Melanocyte of skin (primary cell): ENCODE results near the gene C1QL4. TPM values are rescaled to one million over a fixed set of nuclear protein-coding genes. Genes with fewer than 3 reads are reported as not detected.

Source experiments
- total RNA-seq, 2 donors: library from RNA; depleted of rRNA; stranded (reverse); fragments of >200 nt; gene quantifications; 2 replicates each; pipeline ENCODE4 v1.2.3, GENCODE V29; 2012

The C1QL4 gene
- under 1 TPM in 1 of 2 donors, not detected in 1; under 0.01 TPM for total RNA-seq

GRCh38 chr12:49336645-49337584 lies at the start of gene C1QL4:
Gene C1QL4, minus strand, starts transcription at chr12:49337188. Its CDS starts 711 bp downstream, at chr12:49336477.

GRCh38 chr12:49367381-49368239 lies 30.6 kb upstream of the C1QL4 start, which contains the start of gene SPATS2:
Gene SPATS2, plus strand, starts transcription at chr12:49367462. Its CDS starts 93,551 bp downstream, at chr12:49461013.

GRCh38 chr12:49346659-49347310 lies 9.8 kb upstream of the C1QL4 start, which contains the start of gene DNAJC22:
Gene DNAJC22, plus strand, starts transcription at chr12:49346888. Its CDS starts 1,985 bp downstream, at chr12:49348873.

GRCh38 chr12:49322708-49323523 lies 14.1 kb downstream of the C1QL4 start, which contains the start of gene TROAP:
Gene TROAP, plus strand, starts transcription at chr12:49323255. Its CDS starts 354 bp downstream, at chr12:49323609.

GRCh38 chr12:49295082-49295936 lies 41.7 kb downstream of the C1QL4 start, which contains the start of gene PRPH:
Gene PRPH, plus strand, starts transcription at chr12:49295147. Its CDS starts 54 bp downstream, at chr12:49295201.

Other genes starting within 250 kb of the C1QL4 start
- gene DHH, start 242.4 kb downstream of the C1QL4 start, total RNA-seq: under 1 TPM; under 0.01 to 0.33 TPM
- gene LMBR1L, start 226.3 kb downstream of the C1QL4 start, total RNA-seq: 10 to 100 TPM; 32.3 to 42.3 TPM
- 1,000 to 10,000 TPM; 1,307 to 3,075 TPM for gene TUBA1B, start 205.8 kb downstream of the C1QL4 start, total RNA-seq
- 100 to 1,000 TPM; 525 to 648 TPM for gene TUBA1A, start 148.1 kb downstream of the C1QL4 start, total RNA-seq
- 100 to 1,000 TPM; 341 to 945 TPM for gene TUBA1C, start 72.1 kb downstream of the C1QL4 start, total RNA-seq
- gene PRPH, start 42.0 kb downstream of the C1QL4 start, total RNA-seq: not detected
- gene TROAP, start 13.9 kb downstream of the C1QL4 start, total RNA-seq: 10 to 100 TPM; 26.8 to 45.0 TPM
- 1 to 10 TPM; 1.7 to 5.3 TPM for gene DNAJC22, start 9.7 kb upstream of the C1QL4 start, total RNA-seq
- 10 to 100 TPM; 24.8 to 35.0 TPM for gene SPATS2, start 30.3 kb upstream of the C1QL4 start, total RNA-seq
- gene KCNH3, start 201.8 kb upstream of the C1QL4 start, total RNA-seq: not detected
- gene MCRS1, start 231.0 kb upstream of the C1QL4 start, total RNA-seq: 10 to 100 TPM; 52.3 to 66.9 TPM